Right ventricle myocardium inferior (tissue), 1 donor: ENCODE measurements around the gene ZNF536. TPM values are rescaled to one million over a fixed set of nuclear protein-coding genes. Genes with fewer than 3 reads are reported as not detected.
A peak's percentile ranks its signal among the peaks of the same experiment; 100 is the strongest.

Experiments used
- ATAC-seq: fragments of 200-7000 bp; cut with Tn5 transposase; one replicate; pipeline ENCODE4 v1.9.1; 2020; ENCODE audit warnings: mild to moderate bottlenecking, moderate library complexity
- DNase-seq: peaks from one replicate; pipeline ENCODE4 v3.0.0; 2021; ENCODE audit errors: missing footprints
- intact Hi-C: fragments of 100-400 bp; cut with DNase I; formaldehyde crosslinking; loops from one replicate; pipeline ENCODE4 v1.11.0; 2022
- total RNA-seq: library from RNA; stranded (reverse); fragmentation: NEBNext Ultra II Directional; extraction: Animal tissue kit (Norgen Biotek cat#: 25700); gene quantifications from one replicate; pipeline ENCODE4 v1.2.1, GENCODE V29; 2021
- donor health status: DM: no; HTN: yes; CAD: no; lungs with severe emphysema.

The ZNF536 gene
- total RNA-seq, 1 donor from 2014 or later, result 2.2 TPM

- intact Hi-C loops, result no loop called here
- no peak for DNase-seq
- no peak for ATAC-seq
Measured at GRCh38 chr19:30528919-30529318, 156.7 kb downstream of the ZNF536 start.

GRCh38 chr19:30529876-30530275, 157.7 kb downstream of the ZNF536 start:
- no peak for ATAC-seq
- no peak for DNase-seq

GRCh38 chr19:30530751-30531150, 158.6 kb downstream of the ZNF536 start:
- DNase-seq (no peak), ATAC-seq (no peak)
- intact Hi-C loops, result no loop called here

More at GRCh38 chr19:30529876-30530275, 157.7 kb downstream of the ZNF536 start:
- intact Hi-C loops, result no loop called here

GRCh38 chr19:30535011-30535410, 162.8 kb downstream of the ZNF536 start:
- no peak for DNase-seq
- intact Hi-C loops, result no loop called here
- ATAC-seq, result no peak

GRCh38 chr19:30536975-30537374, 164.8 kb downstream of the ZNF536 start:
- no peak for ATAC-seq
- no peak for DNase-seq
- intact Hi-C loops, result no loop called here

GRCh38 chr19:30539315-30539714, 167.1 kb downstream of the ZNF536 start:
- DNase-seq (no peak), ATAC-seq (no peak)
- intact Hi-C loops, result no loop called here

- intact Hi-C loops, result no loop called here
- DNase-seq (no peak), ATAC-seq (no peak)
Measured at GRCh38 chr19:30539981-30540380, 167.8 kb downstream of the ZNF536 start.

GRCh38 chr19:30540761-30541160, 168.6 kb downstream of the ZNF536 start:
- ATAC-seq (no peak), DNase-seq (no peak)
- intact Hi-C loops, result no loop called here

GRCh38 chr19:30541575-30541974, 169.4 kb downstream of the ZNF536 start:
- intact Hi-C loops, result no loop called here
- no peak for ATAC-seq
- DNase-seq, result no peak

GRCh38 chr19:30543243-30543945, 171.2 kb downstream of the ZNF536 start:
- DNase-seq (no peak), ATAC-seq (no peak)
- intact Hi-C loops, result no loop called here

GRCh38 chr19:30545752-30546151, 173.6 kb downstream of the ZNF536 start:
- ATAC-seq, result no peak

GRCh38 chr19:30546332-30546731, 174.1 kb downstream of the ZNF536 start:
- ATAC-seq, result peak; percentile 34
- intact Hi-C loops, result no loop called here

More at GRCh38 chr19:30545752-30546151, 173.6 kb downstream of the ZNF536 start:
- no peak for DNase-seq
- intact Hi-C loops, result no loop called here

GRCh38 chr19:30547246-30547645, 175.1 kb downstream of the ZNF536 start:
- ATAC-seq (no peak), DNase-seq (no peak)
- intact Hi-C loops, result no loop called here

More at GRCh38 chr19:30546332-30546731, 174.1 kb downstream of the ZNF536 start:
- DNase-seq, result no peak

- no peak for ATAC-seq
- DNase-seq, result no peak
- intact Hi-C loops, result no loop called here
Measured at GRCh38 chr19:30549151-30549550, 177.0 kb downstream of the ZNF536 start.

- DNase-seq (no peak), ATAC-seq (no peak)
- intact Hi-C loops, result no loop called here
Measured at GRCh38 chr19:30551271-30551670, 179.1 kb downstream of the ZNF536 start.

- ATAC-seq (no peak), DNase-seq (no peak)
- intact Hi-C loops, result no loop called here
Measured at GRCh38 chr19:30552593-30552992, 180.4 kb downstream of the ZNF536 start.

- no peak for ATAC-seq
Measured at GRCh38 chr19:30555075-30555790, 183.0 kb downstream of the ZNF536 start.

GRCh38 chr19:30555791-30556110, 183.6 kb downstream of the ZNF536 start:
- intact Hi-C loops, result no loop called here
- no peak for ATAC-seq
- DNase-seq, result no peak

More at GRCh38 chr19:30555075-30555790, 183.0 kb downstream of the ZNF536 start:
- intact Hi-C loops, result no loop called here
- no peak for DNase-seq

GRCh38 chr19:30556230-30556711, 184.1 kb downstream of the ZNF536 start:
- ATAC-seq, result no peak
- intact Hi-C loops, result no loop called here
- DNase-seq, result no peak

- ATAC-seq, result no peak
- intact Hi-C loops, result no loop called here
Measured at GRCh38 chr19:30557212-30557611, 185.0 kb downstream of the ZNF536 start.

More at GRCh38 chr19:30557212-30557611, 185.0 kb downstream of the ZNF536 start:
- no peak for DNase-seq
